H9 (cell line): ENCODE results near the gene FUT4. TPM values are rescaled to one million over a fixed set of nuclear protein-coding genes. Genes with fewer than 3 reads are reported as not detected.

Experiments used
- DNase-seq: peaks from one replicate; pipeline ENCODE4 v3.0.0-alpha.2; 2017
- H2AFZ ChIP-seq: one replicate; pipeline ENCODE4 v1.6.1; 2013; ENCODE audit warnings: mild to moderate bottlenecking, low read length, control low read depth, moderate library complexity
- H2AK5ac ChIP-seq: 2 replicates; pipeline ENCODE4 v1.6.1; 2013; ENCODE audit warnings: low read length, control low read depth, mixed read lengths; ENCODE audit not compliant: insufficient read length
- H2BK120ac ChIP-seq: one replicate; pipeline ENCODE4 v1.6.1; 2013; ENCODE audit warnings: low read depth, mild to moderate bottlenecking, low read length, control low read depth, inconsistent platforms; ENCODE audit not compliant: poor library complexity, severe bottlenecking
- H2BK12ac ChIP-seq: 2 replicates; pipeline ENCODE4 v1.6.1; 2013; ENCODE audit warnings: low read length, control low read depth, mixed read lengths, low read depth; ENCODE audit not compliant: insufficient read length
- H2BK15ac ChIP-seq: 2 replicates; pipeline ENCODE4 v1.6.1; 2013; ENCODE audit warnings: low read depth, low read length, control low read depth
- H2BK20ac ChIP-seq: one replicate; pipeline ENCODE4 v1.6.1; 2013; ENCODE audit warnings: low read depth, mild to moderate bottlenecking, low read length, control low read depth, inconsistent platforms; ENCODE audit not compliant: poor library complexity, severe bottlenecking
- H2BK5ac ChIP-seq: 2 replicates; pipeline ENCODE4 v1.6.1; 2013; ENCODE audit warnings: low read length, control low read depth, mixed read lengths; ENCODE audit not compliant: insufficient read length
- H3K14ac ChIP-seq: 2 replicates; pipeline ENCODE4 v1.6.1; 2013; ENCODE audit warnings: low read length, control low read depth; ENCODE audit not compliant: insufficient read depth
- H3K18ac ChIP-seq: 2 replicates; pipeline ENCODE4 v1.6.1; 2013; ENCODE audit warnings: low read depth, mild to moderate bottlenecking, mixed read lengths, low read length, control low read depth; ENCODE audit not compliant: insufficient read length
- H3K23ac ChIP-seq: 2 replicates; pipeline ENCODE4 v1.6.1; 2013; ENCODE audit warnings: low read length, control low read depth, mixed read lengths, low read depth; ENCODE audit not compliant: insufficient read length
- H3K23me2 ChIP-seq: 2 replicates; pipeline ENCODE4 v1.6.1; 2013; ENCODE audit warnings: low read depth, mild to moderate bottlenecking, mixed read lengths, low read length, control low read depth; ENCODE audit not compliant: insufficient read length, poor library complexity, severe bottlenecking
- H3K27ac ChIP-seq: 2 replicates; pipeline ENCODE4 v1.5.1; 2013; ENCODE audit warnings: low read length, control low read depth, mixed read lengths, low read depth; ENCODE audit not compliant: insufficient read length
- H3K27me3 ChIP-seq: 2 replicates; pipeline ENCODE4 v1.6.1; 2013; ENCODE audit warnings: low read length, control low read depth, inconsistent platforms; ENCODE audit not compliant: insufficient read depth
- H3K4ac ChIP-seq: 2 replicates; pipeline ENCODE4 v1.6.1; 2013; ENCODE audit warnings: low read depth, mild to moderate bottlenecking, control low read depth, inconsistent platforms, low read length, moderate library complexity
- H3K4me1 ChIP-seq: 2 replicates; pipeline ENCODE4 v1.6.1; 2013; ENCODE audit warnings: low read length, control low read depth, inconsistent platforms; ENCODE audit not compliant: insufficient read depth
- H3K4me2 ChIP-seq: 2 replicates; pipeline ENCODE4 v1.6.1; 2013; ENCODE audit warnings: low read length, control low read depth, mixed read lengths; ENCODE audit not compliant: insufficient read length, insufficient read depth
- H3K56ac ChIP-seq: 2 replicates; pipeline ENCODE4 v1.6.1; 2013; ENCODE audit warnings: low read depth, mild to moderate bottlenecking, mixed read lengths, low read length, control low read depth; ENCODE audit not compliant: insufficient read length
- H3K79me1 ChIP-seq: 2 replicates; pipeline ENCODE4 v1.6.1; 2013; ENCODE audit warnings: low read depth, mild to moderate bottlenecking, moderate library complexity, low read length, control low read depth, inconsistent platforms; ENCODE audit not compliant: insufficient read depth, poor library complexity, severe bottlenecking
- H3K79me2 ChIP-seq: 2 replicates; pipeline ENCODE4 v1.6.1; 2013; ENCODE audit warnings: low read length, control low read depth, inconsistent platforms; ENCODE audit not compliant: insufficient read depth
- H3K9ac ChIP-seq: 2 replicates; pipeline ENCODE4 v1.6.1; 2013; ENCODE audit warnings: low read length, control low read depth, mixed read lengths; ENCODE audit not compliant: insufficient read length; ENCODE audit errors: extremely low read depth
- H3K9me3 ChIP-seq: one replicate; pipeline ENCODE4 v1.6.1; 2013; ENCODE audit warnings: low read depth, low read length, inconsistent platforms; ENCODE audit not compliant: control insufficient read depth
- H3T11ph ChIP-seq: one replicate; pipeline ENCODE4 v1.6.1; 2013; ENCODE audit warnings: mild to moderate bottlenecking, low read length, control low read depth, inconsistent platforms
- H4K20me1 ChIP-seq: one replicate; pipeline ENCODE4 v1.6.1; 2013; ENCODE audit not compliant: control insufficient read depth, insufficient read length, insufficient read depth
- H4K5ac ChIP-seq: 2 replicates; pipeline ENCODE4 v1.6.1; 2013; ENCODE audit warnings: low read depth, mild to moderate bottlenecking, mixed read lengths, low read length, control low read depth; ENCODE audit not compliant: insufficient read length
- H4K8ac ChIP-seq: replicated peaks from 2 replicates; pipeline ENCODE4 v1.6.1; 2013; ENCODE audit warnings: low read length, control low read depth, mixed read lengths, low read depth; ENCODE audit not compliant: insufficient read length
- H4K91ac ChIP-seq: 2 replicates; pipeline ENCODE4 v1.6.1; 2013; ENCODE audit warnings: low read depth, mild to moderate bottlenecking, moderate library complexity, mixed read lengths, low read length, control low read depth; ENCODE audit not compliant: insufficient read length
- H3K27ac Mint-ChIP-seq, 3 experiments: 2 replicates in 2 of 3; 3 replicates in 1 of 3; pipeline ENCODE4 v1.8.0; 2020 to 2021; ENCODE audit warnings: mixed read lengths in 3 of 3, mild to moderate bottlenecking in 1 of 3, moderate library complexity in 1 of 3
- H3K27me3 Mint-ChIP-seq: 2 replicates; pipeline ENCODE4 v1.8.0; 2021; ENCODE audit warnings: low read depth, mild to moderate bottlenecking, moderate library complexity, mixed read lengths
- H3K36me3 Mint-ChIP-seq, 3 experiments: 2 replicates in 2 of 3; 3 replicates in 1 of 3; pipeline ENCODE4 v1.8.0; 2020 to 2021; ENCODE audit warnings: low read depth in 3 of 3, mixed read lengths in 3 of 3; ENCODE audit not compliant: insufficient read depth in 1 of 3
- H3K4me1 Mint-ChIP-seq, 2 experiments: 2 replicates each; pipeline ENCODE4 v1.8.0; 2020; ENCODE audit warnings: mixed read lengths in 2 of 2
- H3K4me3 Mint-ChIP-seq, 2 experiments: 2 replicates in 1 of 2; 3 replicates in 1 of 2; pipeline ENCODE4 v1.8.0; 2020 to 2021; ENCODE audit warnings: mild to moderate bottlenecking in 2 of 2, mixed read lengths in 2 of 2, moderate library complexity in 1 of 2
- H3K9me3 Mint-ChIP-seq, 2 experiments: 2 replicates in 1 of 2; 3 replicates in 1 of 2; pipeline ENCODE4 v1.8.0; 2020; ENCODE audit warnings: mild to moderate bottlenecking in 2 of 2, mixed read lengths in 2 of 2, moderate library complexity in 1 of 2
- CTCF ChIP-seq: fragments of 200-600 bp; sonication (generic); conservative IDR thresholded peaks from 3 replicates; pipeline ENCODE4 v1.8.0; 2021; ENCODE audit warnings: antibody characterized with exemption, mild to moderate bottlenecking
- WGBS: extraction: QIAGEN DNeasy Blood & Tissue Kit; methylation state at CpG from one replicate; pipeline ENCODE4 v1.1.7; 2013; ENCODE audit warnings: missing lambda C conversion rate, low lambda C conversion rate, mixed read lengths; ENCODE audit not compliant: insufficient read length; ENCODE audit errors: extremely low coverage; 5-methylcytosine and 5-hydroxymethylcytosine counted together
- total RNA-seq: library from RNA; stranded (reverse); gene quantifications from 2 replicates; pipeline ENCODE4 v1.2.1, GENCODE V29; 2021

The FUT4 gene
- total RNA-seq, 1 experiment from 2014 or later: 5.3 TPM

- no peaks in the 10 kb centered on the region for H3K27me3 ChIP-seq
- peaks cover 7% of the 10 kb centered on the region for H3K23me2 ChIP-seq
- peaks cover 8 to 18% of the 10 kb centered on the region in 2 experiments; a peak in 3 of 4 replicates for H3K4me1 Mint-ChIP-seq
- H3K79me1 ChIP-seq: peaks cover 2% of the 10 kb centered on the region
- H2BK12ac ChIP-seq: no peak overlapping the region
- no peaks in the 10 kb centered on the region for H3K27me3 Mint-ChIP-seq
- H3K56ac ChIP-seq: no peak overlapping the region
- H3K4ac ChIP-seq: no peak overlapping the region
- H4K91ac ChIP-seq: no peak overlapping the region
- no peak overlapping the region for H4K5ac ChIP-seq
- TF ChIP-seq CTCF: no peak
- DNase-seq: no peak
- no CpG with 5 or more reads among the region's 19 CpGs for WGBS
- H3K27ac ChIP-seq: no peak overlapping the region
- H3K27ac Mint-ChIP-seq: peak overlapping the region; percentile 99 to 100 (median 100); a peak in 5 of 7 replicates
- no peaks in the 10 kb centered on the region for H3K9me3 Mint-ChIP-seq
- H4K20me1 ChIP-seq: no peaks in the 10 kb centered on the region
- H2BK15ac ChIP-seq: no peak overlapping the region
- peak overlapping the region; percentile 97 to 98 for H3K4me3 Mint-ChIP-seq
- H3K4me2 ChIP-seq: peak overlapping the region; percentile 93
- peak overlapping the region; percentile 70 for H3K18ac ChIP-seq
- no peak overlapping the region for H2BK120ac ChIP-seq
- H3K23ac ChIP-seq: no peak overlapping the region
- H2BK5ac ChIP-seq: no peak overlapping the region
- H3K14ac ChIP-seq: 0 out of 2 replicates have a peak overlapping the region, but pooled peaks have one; percentile 69
- no peaks in the 10 kb centered on the region for H3K9me3 ChIP-seq
- peaks cover 8 to 36% (median 30%) of the 10 kb centered on the region in 3 experiments; a peak in 6 of 7 replicates for H3K36me3 Mint-ChIP-seq
- no peak overlapping the region for H2BK20ac ChIP-seq
- H2AFZ ChIP-seq: no peak overlapping the region
- H3K9ac ChIP-seq: peak overlapping the region; percentile 86
- H3T11ph ChIP-seq: no peak overlapping the region
- H3K4me1 ChIP-seq: no peaks in the 10 kb centered on the region
- no peak overlapping the region for H4K8ac ChIP-seq
- H3K79me2 ChIP-seq: no peaks in the 10 kb centered on the region
- H2AK5ac ChIP-seq: no peak overlapping the region
These were observed 49.5 kb upstream of the FUT4 start for GRCh38 chr11:94494126-94494680.
